HG03558 (cell line): Measurements from ENCODE around the gene CAMTA1.
"Not testable (repeated sequence)": the region's sequence is repeated elsewhere in the genome, so short reads cannot be mapped to it uniquely, and the experiment has no call there.

Experiments used
- ATAC-seq: cut with Tn5 transposase; IDR thresholded peaks from one replicate; pipeline ENCODE4 v1.9.1; 2021; ENCODE audit warnings: moderate number of reproducible peaks; ENCODE audit not compliant: unreplicated experiment; ENCODE audit errors: extremely low read depth

CAMTA1 gene

DNA sequence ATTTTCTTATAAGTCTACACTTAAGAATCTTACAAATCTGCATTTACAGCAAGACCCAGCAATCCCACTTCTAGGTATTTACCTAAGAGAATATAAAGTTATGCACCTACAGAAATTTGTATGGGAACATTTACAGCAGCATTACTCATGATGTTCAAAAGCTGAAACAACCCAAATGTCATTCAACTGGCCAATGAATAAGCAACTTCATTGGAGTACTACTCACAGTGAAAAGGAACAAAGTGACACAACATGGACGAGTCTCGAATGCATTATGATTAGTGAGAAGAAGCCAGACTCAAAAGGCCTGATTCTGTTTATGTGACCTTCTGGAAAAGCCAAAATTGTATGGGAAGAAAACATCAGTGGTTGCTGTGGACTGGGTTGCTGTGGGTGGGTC, 116.9 kb downstream of the CAMTA1 start:
- no peak for ATAC-seq

DNA sequence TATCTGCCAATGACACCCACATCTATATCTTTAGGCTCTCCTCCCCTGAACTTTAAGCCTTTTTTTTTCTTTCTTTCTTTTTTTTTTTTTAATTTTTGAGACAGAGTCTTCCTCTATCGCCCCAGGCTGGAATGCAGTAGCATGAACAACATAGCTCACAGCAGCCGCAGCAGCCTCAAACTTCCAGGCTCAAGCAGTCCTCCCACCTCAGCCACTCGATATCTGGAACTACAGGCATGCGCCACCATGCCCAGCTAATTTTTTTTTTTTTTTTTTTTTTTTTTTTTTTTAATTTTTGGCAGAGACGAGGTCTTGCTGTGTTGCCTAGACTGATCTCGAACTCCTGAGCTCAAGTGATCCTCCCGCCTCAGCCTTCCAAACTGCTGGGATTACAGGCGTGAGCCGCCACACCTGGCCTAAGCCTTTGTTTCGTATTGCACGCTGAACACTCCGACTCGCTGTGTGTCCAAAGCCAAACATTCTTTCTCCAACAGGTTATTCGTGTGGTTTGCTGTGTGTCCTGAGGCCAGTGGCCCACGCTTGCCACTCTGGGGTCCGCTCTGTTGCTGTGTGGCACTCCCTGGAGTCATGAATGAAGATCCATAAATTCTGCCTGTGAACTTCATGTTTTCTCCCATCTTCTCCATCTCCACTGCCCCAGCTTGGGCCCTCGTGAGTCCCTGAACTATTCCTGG, 119.4 kb downstream of the CAMTA1 start:
- no peak for ATAC-seq

DNA sequence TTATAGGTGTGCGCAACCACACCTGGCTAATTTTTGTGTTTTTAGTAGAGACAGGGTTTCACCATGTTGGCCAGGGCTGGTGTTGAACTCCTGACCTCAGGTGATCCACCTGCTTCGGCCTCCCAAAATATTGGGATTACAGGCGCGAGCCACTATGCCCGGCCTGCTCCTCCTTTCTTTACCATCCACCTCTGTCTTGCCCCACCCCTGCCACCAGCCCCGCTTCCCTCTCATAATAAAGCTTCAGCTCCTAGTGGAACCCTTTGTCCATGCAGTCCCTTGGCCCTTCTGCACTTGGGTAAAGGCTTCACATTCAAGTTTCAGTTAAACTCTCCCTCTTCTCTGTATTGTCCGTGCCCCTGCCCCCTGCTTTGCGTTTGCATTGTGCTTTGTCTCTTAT, 120.1 kb downstream of the CAMTA1 start:
- no peak for ATAC-seq

DNA sequence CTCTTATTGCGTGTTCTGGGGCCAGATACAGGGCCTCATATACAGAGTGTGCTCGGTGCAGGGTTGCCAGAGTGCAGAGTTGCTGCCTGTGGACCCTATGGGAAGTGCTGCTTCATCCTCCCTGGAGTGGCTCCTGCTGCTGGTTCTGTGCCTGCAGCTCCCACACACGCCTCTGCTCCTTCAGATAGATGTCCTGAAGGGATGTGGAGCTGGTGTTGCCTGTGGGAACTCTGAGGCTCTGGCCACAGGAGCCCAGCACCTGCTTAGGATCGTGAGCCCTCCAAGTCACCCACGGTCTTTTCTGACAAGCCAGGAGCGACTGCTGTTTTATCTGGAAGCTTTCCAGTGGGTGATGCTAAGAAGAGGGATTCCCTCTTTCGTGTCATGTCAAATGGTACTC, 120.5 kb downstream of the CAMTA1 start:
- ATAC-seq, result no peak

DNA sequence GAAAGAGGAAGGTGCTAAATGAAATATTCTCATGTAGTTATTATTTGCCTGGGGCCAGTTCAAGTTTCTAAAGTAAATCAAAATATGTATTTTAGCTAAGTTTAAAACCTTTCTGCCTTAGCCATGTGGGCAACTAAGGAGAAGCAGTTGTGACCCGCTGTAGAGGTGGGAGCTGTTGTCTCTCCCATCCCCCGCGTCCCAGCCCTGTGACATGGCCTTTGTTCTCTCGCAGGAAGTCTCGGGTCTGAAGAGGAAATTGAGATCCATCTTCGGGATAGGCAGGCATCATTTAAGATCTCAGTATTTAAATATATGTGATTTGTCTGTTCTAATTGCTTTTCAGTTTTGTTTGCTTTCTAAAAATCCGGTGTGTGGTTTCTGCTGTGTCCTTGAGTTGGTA, 121.5 kb downstream of the CAMTA1 start:
- ATAC-seq, result no peak

DNA sequence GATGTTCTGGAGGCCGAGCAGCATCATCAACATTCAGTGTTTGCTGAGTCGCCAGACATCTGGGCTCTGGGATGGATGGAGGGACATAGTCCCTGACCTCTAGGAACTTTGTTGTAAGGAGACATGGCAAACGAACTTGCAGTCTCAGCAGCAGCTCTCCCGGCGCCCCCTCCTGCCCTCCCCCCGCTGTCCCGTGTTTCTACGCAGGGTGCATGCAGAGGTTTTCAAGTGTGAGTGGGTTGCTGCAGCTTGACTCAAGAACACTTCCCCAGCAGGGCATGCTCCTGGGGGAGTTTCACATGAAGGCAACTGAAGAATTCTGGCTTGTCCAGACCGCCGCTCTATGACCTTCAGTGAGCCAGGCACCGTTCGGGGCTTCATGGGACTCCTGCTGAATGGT, 121.9 kb downstream of the CAMTA1 start:
- no peak for ATAC-seq

DNA sequence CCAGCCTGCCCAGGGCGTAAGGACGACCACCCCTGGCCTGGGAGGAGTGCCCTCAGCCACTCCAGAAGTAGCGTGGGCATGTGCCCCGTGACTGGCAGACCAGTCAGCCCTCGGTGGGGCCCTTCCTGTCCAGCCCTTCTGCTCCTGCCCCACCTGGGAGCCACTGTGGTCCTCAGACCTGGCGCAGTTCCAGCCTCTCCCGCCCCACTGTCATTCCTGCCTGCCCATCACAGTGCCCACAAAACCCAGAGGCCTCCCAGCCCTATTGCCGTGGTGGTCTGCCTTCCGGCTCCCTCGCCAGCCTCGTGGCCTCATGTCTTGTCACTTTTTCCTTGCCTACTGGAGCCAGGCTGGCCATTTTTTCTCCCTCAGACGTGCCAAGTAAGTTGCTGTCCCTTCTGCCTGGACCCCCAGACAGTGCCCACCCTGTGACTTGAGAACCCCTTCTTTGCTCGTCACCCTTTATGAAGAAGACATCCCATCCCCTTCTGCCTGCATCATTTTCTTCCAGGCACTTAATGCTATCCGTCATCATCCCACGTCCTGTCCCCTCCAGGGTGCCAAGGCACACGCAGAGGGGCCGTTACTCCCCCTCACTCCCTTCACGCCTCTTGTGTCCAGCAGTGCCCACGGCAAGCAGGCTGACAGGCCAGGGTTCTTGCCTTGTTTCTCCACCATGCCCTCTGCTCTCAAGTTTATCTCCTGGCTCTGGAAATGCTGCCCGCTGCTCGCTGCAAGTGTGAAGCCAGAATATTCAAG, 122.6 kb downstream of the CAMTA1 start:
- ATAC-seq, result no peak

DNA sequence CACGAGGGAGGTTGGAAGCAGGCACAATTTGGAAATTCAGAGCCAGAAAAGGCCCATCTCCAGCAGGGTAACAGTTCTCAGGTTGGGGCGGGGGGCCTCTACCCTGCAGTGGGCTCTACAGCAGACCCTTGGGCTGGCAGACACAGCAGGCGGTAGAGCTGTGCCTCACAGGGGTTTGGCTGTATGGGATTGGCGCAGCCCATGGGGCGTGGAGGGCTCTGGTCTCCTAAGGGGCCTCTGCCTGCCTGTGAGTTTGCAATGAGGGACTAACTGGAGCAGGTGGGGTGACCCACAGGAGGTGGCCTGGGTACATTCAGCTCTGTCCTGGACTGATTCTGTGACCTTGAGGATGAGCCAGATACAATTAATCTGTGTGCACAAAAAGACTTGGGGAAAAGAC, 124.1 kb downstream of the CAMTA1 start:
- no peak for ATAC-seq

DNA sequence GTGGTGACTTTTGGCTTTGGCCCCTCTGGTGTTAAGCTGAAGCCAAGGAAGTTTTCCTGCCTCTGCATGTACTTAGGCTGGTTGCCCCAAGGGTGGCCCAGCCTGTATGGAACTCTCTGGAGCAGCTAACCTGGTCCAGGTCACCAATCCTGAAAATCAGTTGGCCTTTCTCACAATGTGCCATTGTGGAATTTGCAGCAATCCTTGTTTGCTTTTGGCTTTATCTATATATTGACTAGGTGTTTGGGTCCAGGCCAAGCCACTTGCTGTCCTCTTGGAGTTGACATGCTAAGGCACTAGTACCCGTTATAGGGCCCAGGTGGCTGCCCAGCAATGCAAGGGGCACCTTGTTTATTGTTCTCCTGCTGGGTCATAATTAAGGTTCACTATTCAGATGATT, 124.6 kb downstream of the CAMTA1 start:
- no peak for ATAC-seq

DNA sequence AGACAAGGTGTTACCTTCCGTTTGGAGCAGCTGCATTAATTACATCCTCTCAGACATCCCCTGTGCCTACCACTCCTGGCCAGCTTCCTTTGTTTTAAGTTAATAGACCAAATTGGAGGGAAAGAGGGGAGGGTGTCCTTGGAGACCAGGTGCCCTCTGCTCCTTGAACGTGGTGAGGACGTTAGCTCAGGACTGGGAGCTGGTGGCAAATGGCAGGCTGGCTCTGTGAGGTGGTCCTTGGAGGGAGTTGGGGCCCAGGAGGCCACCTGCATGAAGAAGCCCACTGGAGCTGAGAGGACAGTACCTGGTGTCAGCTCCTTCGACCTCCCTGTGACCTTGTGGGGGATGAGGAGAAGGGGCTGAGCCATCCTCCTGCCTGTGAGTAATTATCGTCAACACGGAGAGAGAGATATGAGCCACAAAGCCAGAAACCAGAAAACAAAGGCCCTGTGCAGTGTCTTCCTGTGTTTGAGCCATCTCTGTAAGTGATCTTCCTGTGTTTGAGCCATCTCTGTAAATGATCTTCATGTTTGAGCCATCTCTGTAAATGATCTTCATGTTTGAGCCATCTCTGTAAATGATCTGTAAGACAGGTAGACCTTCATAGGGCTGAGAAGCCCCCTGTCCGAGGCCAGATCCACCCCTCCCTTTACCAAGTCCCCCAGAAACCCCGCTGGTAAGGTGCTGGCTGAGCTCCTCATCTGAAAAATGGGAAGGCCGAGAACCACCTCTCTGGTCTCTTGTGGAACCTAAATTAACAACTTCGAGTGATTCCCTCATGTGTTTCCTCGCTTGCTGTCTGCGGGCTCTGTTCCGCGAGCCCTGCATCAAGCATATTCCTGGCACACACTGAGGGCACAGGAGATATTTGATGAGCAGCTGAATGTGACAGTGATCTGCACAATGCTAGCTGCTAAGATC, 126.0 kb downstream of the CAMTA1 start:
- ATAC-seq, result no peak

DNA sequence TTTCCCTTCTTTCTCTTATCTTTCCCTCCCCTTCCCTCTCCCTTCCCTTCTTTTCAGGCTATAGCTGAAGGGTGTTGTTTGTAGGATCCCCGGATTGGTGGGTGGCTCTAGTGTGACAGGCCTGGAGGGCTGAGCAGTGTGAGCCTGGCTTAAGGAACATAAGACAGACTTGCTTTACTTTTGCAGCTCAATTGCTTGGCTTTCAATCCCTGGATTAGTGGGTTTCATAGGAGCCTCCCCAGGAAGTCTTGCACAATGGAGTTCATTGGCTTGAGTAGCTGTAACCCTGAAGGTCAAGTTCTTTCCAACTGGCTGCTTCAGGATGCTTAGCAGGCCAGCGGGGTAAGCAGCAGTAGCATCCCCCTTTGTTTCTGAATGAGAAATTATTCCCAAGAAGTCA, 126.7 kb downstream of the CAMTA1 start:
- ATAC-seq, result no peak

DNA sequence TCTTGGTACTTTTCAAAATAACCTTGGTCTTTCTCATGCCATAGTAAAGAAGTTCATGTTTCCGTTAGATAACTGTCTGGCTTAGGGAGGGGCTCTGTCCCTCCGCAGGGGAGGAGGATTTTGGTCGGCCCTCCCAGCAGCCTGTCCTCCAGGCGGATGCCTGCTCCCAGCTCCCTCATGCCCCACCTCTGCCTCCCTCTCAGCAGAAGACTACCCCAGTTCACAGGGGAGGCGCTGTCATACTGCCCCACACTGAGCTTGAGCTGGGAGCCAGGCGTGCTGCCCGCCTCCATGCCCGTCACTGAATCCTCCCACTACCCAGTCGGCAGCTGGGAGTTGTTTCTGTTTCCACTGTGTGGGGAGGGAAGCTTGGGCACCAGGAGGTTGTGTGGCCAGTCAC, 127.3 kb downstream of the CAMTA1 start:
- ATAC-seq, result no peak

DNA sequence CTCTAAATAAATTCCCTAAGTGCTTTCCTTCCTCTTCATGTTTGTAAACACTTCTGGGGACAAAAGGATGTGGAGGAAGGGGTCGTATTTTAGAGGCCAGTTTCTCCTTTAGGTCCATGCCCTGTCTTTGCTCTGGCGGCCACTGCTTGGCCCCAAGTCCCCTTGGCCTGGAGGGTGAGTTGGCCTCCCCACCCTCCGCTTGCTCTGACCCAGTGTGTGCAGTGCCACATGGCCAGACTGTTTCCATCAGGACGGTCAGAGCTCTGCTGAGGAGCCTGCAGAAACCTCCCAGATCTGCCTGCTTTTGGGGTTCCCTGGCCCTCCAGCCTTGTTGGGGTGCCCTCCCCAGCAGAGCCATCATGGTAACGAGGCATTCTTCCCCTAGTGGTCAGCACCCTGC, 127.8 kb downstream of the CAMTA1 start:
- no peak for ATAC-seq

DNA sequence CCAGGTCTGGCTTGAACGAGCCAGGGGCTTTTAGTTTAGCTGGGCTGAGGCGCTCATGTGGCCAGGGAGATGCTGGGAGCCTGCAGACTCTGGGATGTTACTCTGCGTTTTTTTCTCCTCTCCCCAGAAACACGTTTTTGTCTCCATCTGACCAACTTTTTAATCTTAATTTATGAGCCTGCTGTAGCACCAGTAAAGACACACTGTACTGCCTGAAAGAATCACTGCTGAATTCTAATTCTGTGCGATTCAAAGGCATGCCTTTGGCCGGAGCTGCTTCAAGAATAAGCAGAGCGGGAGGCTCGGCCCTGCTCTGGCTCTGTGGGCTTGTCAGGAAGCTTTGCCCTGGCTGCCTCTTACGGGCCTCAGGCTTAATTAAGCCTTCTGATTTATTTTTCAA, 129.5 kb downstream of the CAMTA1 start:
- no peak for ATAC-seq

DNA sequence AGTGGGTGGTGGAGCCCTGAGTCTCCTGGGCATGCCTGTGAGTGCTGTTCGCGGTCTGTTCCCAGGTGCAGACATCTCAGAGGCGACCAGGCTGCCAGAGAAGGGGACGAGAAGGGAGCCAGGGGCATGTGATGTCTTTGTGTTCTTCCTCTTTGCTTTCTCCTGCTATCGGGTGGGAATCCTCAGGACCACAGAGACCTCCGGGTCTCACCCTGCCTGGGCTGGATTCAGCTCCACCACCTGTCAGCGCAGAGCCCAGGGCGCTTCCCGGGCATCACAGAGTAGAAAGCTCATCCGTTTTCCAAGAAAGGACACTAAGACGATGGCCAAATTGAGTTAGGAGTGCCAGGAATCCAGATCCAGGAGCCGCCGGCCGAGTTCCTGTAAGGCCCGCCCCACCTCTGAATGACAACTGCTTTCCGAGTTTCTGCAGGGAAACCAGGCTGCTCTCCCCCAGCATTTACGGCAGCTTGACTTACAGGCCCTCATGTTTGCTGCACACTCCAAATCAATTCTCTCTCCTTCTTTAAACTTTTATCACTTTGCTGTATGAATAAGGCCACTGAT, 130.8 kb downstream of the CAMTA1 start:
- ATAC-seq, result no peak

DNA sequence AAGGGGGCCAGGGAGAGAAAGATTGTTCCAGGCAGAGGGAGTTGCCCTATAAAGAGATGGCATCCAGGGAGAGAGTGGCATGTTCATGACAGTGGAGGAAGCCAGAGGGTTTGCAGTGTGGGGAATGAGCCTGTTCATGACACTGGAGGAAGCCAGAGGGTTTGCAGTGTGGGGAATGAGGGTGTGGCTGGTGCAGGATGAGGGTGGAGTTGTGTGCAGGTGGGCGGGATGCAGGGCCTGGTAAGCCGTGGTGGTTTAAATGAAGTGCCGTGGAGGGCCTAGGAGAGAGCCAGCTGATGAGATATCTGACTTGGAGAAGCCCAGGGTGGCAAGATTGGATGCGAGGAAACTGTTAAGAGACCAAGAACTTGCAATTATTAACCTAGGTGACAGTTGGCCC, 131.8 kb downstream of the CAMTA1 start:
- no peak for ATAC-seq

DNA sequence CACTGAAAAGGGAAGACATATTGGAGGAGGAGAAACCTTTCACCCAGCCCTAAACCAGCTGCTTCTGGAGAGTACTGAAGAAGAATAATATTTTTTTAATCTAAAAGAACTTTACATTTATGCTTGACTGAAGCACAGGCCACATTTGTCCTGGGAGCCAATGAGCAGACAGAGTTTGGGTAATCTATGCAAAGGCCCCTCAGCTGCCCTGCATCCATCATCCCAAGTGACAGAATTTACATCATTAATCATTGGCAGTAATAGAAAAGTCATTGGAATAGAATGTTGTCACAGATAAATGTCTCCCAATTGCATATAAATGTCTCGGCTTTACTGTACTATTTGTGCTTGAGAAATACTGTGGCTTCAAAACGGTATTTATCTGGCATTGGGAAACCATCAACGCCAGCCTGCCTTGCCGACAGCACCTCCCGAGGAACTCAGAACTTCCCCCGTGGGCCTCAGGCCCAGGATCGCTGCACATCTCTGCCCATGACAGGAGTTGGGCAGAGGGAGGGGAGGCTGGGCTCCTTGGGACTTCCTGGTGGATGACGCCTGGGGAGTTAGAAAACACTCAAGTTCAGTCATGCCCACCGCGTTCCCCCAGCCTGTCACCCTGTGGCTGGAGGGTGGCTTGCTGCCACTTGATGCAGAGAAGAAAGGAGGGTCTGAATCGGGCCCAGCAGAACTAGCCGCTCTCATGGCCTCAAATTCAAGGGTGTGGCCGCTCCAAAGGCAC, 133.1 kb downstream of the CAMTA1 start:
- ATAC-seq, result no peak

DNA sequence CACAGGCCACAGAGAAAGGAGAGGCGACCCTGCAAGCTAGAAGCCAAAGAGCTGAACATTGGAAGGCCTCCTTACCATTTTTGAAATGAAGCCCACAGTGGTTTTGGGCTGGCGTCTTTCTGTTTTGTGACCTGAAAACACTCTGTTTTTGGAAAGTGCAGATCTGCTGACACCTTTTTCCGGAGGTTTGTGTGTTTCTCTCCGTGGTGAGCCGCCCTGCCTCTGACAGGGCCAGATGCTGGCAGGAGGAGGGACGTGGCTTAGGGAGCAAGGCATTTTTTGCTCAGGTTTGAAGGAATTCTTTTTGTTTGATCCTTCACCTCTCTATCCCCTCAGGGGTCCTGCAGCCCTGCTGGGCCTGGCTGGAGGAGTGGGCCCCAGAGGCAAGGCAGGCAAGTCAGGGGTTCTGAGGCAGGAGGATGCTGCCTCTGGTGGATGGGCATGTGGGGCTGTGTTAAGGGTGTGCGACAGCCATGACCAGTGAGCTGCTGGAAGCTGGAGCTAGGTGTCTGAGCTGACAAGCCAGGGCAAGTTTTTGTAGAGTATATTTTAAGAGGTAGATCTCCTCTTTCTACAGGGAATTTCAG, 133.8 kb downstream of the CAMTA1 start:
- no peak for ATAC-seq

DNA sequence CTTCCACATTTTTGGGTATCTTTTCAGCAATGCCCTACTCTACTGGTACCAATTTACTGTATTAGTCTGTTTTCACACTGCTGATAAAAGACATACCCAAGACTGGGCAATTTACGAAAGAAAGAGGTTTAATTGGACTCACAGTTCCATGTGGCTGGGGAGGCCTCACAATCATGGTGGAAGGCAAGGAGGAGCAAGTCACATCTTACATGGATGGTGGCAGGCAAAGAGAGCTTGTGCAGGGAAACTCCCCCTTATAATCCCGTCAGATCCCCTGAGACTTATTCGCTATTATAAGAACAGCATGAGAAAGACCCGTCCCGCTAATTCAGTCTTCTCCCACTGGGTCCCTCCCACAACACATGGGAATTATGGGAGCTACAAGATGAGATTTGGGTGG, 136.3 kb downstream of the CAMTA1 start:
- not testable (repeated sequence) for ATAC-seq
